DOHH2 (cell line): ENCODE results near the gene TCF12.

Experiments
- H3F3A ChIP-seq: fragments of 200-600 bp; sonication (generic), shearing (Covaris generic); 2 replicates; pipeline ENCODE4 v1.6.0; 2016; ENCODE audit warnings: antibody characterized with exemption, mild to moderate bottlenecking; ENCODE audit not compliant: control insufficient read depth, insufficient read depth
- H3K27ac ChIP-seq: fragments of 200-600 bp; sonication (generic); 2 replicates; pipeline ENCODE4 v1.5.1; 2014; ENCODE audit warnings: low read depth, mild to moderate bottlenecking, low read length, moderate library complexity
- H3K27me3 ChIP-seq: fragments of 200-600 bp; sonication (generic); 2 replicates; pipeline ENCODE4 v1.6.1; 2014; ENCODE audit warnings: mild to moderate bottlenecking, low read length, mixed read lengths; ENCODE audit not compliant: control insufficient read depth
- H3K36me3 ChIP-seq: fragments of 200-600 bp; sonication (generic); 2 replicates; pipeline ENCODE4 v1.6.1; 2014; ENCODE audit warnings: mild to moderate bottlenecking, low read length, moderate library complexity, mixed read lengths; ENCODE audit not compliant: control insufficient read depth
- H3K4me1 ChIP-seq: fragments of 200-600 bp; sonication (generic); 2 replicates; pipeline ENCODE4 v1.6.1; 2014; ENCODE audit warnings: mild to moderate bottlenecking, low read length, mixed read lengths; ENCODE audit not compliant: control insufficient read depth
- H3K4me2 ChIP-seq: fragments of 200-600 bp; sonication (generic); 2 replicates; pipeline ENCODE4 v1.6.0; 2014; ENCODE audit warnings: mild to moderate bottlenecking, low read length, moderate library complexity
- H3K4me3 ChIP-seq: fragments of 200-600 bp; sonication (generic); 2 replicates; pipeline ENCODE4 v1.5.1; 2014; ENCODE audit warnings: mild to moderate bottlenecking, low read length, mixed read lengths
- H3K79me2 ChIP-seq: fragments of 200-600 bp; sonication (generic); 2 replicates; pipeline ENCODE4 v1.6.1; 2014; ENCODE audit warnings: mild to moderate bottlenecking, low read length, mixed read lengths; ENCODE audit not compliant: control insufficient read depth
- H3K9me2 ChIP-seq: fragments of 200-600 bp; sonication (generic); replicated peaks from 2 replicates; pipeline ENCODE4 v1.6.1; 2014; ENCODE audit warnings: mild to moderate bottlenecking, low read length, mixed read lengths; ENCODE audit not compliant: control insufficient read depth
- H3K9me3 ChIP-seq: fragments of 200-600 bp; sonication (generic); 2 replicates; pipeline ENCODE4 v1.6.1; 2014; ENCODE audit warnings: antibody characterized with exemption, low read length, mixed read lengths; ENCODE audit not compliant: control insufficient read depth, insufficient read depth
- H4K20me1 ChIP-seq: fragments of 200-600 bp; sonication (generic); 2 replicates; pipeline ENCODE4 v1.6.0; 2014; ENCODE audit warnings: low read depth, mild to moderate bottlenecking, antibody characterized with exemption, low read length, moderate library complexity; ENCODE audit not compliant: control insufficient read depth, insufficient read depth
- CTCF ChIP-seq: fragments of 200-600 bp; sonication (generic); IDR thresholded peaks from one replicate; pipeline ENCODE4 v1.5.1; 2014; ENCODE audit warnings: antibody characterized with exemption, mild to moderate bottlenecking, low read depth, low read length; ENCODE audit not compliant: poor library complexity, severe bottlenecking
- EZH2phosphoT487 ChIP-seq: fragments of 200-600 bp; sonication (generic); IDR thresholded peaks from 2 replicates; pipeline ENCODE4 v1.6.1; 2017; ENCODE audit warnings: borderline replicate concordance, mild to moderate bottlenecking, antibody characterized with exemption, low read length, moderate library complexity, mixed read lengths

Gene TCF12

GRCh38 chr15:57070674-57071073 lies 152.2 kb downstream of the TCF12 start:
- Histone ChIP-seq H3K27me3 (no peaks in the 10 kb centered on the region), H3K79me2 (peaks cover 50% of the 10 kb centered on the region), H3F3A (no peaks in the 10 kb centered on the region), H4K20me1 (no peaks in the 10 kb centered on the region), H3K9me3 (no peaks in the 10 kb centered on the region), H3K4me2 (no peak overlapping the region), H3K27ac (no peak overlapping the region), H3K4me3 (no peak overlapping the region), H3K36me3 (0 out of 2 replicates have a peak, but pooled peaks cover 5% of the 10 kb centered on the region), H3K9me2 (no peaks in the 10 kb centered on the region), H3K4me1 (peaks cover 10% of the 10 kb centered on the region; the same call in 1 of the 2 replicates)
- TF ChIP-seq CTCF (no peak), EZH2phosphoT487 (no peak)

DNA sequence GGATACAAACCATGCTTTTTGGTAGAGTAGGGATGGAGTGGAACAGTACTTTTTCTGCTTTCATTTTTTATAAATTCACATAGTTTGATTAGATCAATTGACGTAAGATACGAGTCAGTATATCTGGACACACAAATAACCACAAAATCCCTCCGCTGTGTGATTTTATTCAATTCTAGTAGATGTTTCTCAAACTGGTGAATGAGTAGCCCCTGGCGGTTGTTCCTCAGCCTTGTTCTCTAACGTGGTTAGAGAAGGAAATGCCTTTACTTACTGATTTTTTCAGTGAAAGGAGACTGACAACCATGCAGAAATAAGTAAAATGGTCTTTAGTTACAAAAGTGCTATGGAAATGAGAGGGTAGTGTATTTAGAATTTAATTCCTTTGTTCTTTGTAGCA lies 161.0 kb downstream of the TCF12 start:
- Histone ChIP-seq H3K27ac (no peak overlapping the region), H3K4me3 (no peak overlapping the region), H4K20me1 (peaks cover 10% of the 10 kb centered on the region), H3K27me3 (no peaks in the 10 kb centered on the region), H3K4me2 (peak overlapping the region; percentile 19), H3K36me3 (0 out of 2 replicates have a peak, but pooled peaks cover 2% of the 10 kb centered on the region), H3K79me2 (peaks cover 45% of the 10 kb centered on the region), H3K4me1 (peaks cover 30% of the 10 kb centered on the region), H3K9me3 (no peaks in the 10 kb centered on the region), H3F3A (peaks cover 15% of the 10 kb centered on the region), H3K9me2 (no peaks in the 10 kb centered on the region)
- TF ChIP-seq CTCF (no peak), EZH2phosphoT487 (no peak)

GRCh38 chr15:57079931-57080620 lies 161.6 kb downstream of the TCF12 start:
- H3K4me3 ChIP-seq, result no peak overlapping the region
- no peak overlapping the region for H3K27ac ChIP-seq
- H3F3A ChIP-seq, result peaks cover 15% of the 10 kb centered on the region
- peaks cover 45% of the 10 kb centered on the region for H3K79me2 ChIP-seq
- H3K4me2 ChIP-seq, result peak overlapping the region; percentile 42
- no peaks in the 10 kb centered on the region for H3K9me2 ChIP-seq
- peaks cover 28% of the 10 kb centered on the region for H3K4me1 ChIP-seq
- no peaks in the 10 kb centered on the region for H3K9me3 ChIP-seq
- peaks cover 10% of the 10 kb centered on the region for H4K20me1 ChIP-seq
- H3K36me3 ChIP-seq, result 0 out of 2 replicates have a peak, but pooled peaks cover 2% of the 10 kb centered on the region
- TF ChIP-seq CTCF (peak; percentile 15), EZH2phosphoT487 (no peak)
- no peaks in the 10 kb centered on the region for H3K27me3 ChIP-seq
